GM12873 (cell line): ENCODE results near the gene DCAF4L1.

Experiments used
- CTCF ChIP-seq: IDR thresholded peaks from 2 replicates; pipeline ENCODE4 v1.5.1; 2012; ENCODE audit warnings: low read depth, mild to moderate bottlenecking, moderate library complexity, low read length, control low read depth; ENCODE audit not compliant: insufficient read depth; ENCODE audit errors: missing control alignments

Gene DCAF4L1

DNA sequence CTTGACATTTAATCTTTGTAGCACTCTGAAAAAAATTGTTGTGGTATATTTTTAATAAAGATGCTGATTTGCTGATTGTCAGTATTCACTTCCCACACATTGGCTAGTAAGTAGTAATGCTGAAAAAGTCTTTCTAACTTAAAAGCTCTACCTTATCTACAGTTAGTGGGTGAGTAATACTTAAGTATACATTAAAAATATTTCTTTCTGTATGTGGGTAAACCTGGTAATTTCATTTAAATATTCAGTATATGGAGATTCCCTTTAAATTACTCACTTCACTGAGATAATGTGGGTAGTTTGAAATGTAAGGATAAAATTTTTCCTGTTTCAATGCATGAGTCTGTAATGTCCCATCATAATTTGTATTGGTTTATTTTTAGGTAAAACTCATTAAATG, 40.7 kb upstream of the DCAF4L1 start:
- no peak for TF ChIP-seq CTCF

DNA sequence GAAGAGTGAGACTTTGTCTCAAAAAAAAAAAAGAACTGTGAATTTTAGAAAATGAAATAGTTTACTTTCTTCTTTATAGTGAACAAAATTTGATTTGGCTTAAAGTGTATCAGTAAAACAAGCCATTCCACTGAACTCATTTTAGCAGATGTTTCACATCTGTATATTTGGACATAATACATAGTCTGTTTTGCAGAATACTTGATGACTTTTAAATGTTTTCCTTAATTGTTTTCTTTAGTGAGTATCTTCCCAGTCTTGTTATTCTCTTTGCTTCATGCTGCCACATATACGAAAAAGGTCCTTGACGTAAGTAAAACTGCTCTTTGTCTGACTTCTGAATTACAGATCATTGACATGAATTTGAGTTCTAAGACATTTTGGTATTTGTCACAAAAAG, 38.0 kb upstream of the DCAF4L1 start:
- TF ChIP-seq CTCF: no peak

DNA sequence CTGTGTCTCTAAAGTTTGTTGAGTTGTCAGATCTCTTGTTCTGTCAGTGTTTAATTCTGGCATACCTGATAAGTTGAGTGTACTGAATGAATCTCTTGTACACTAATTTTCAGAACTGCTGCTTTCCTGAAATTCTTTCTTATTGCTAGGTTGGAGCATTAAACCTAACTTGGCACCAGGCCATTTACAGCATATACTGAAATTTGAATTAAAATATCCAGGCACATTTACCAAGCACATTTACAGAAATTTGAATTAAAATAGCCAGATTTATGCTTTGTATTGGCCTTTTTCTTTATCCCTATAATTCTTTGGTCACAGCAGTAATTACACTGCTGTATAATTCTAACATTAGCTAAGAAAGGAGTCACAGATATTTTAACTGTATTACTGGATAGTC, 37.5 kb upstream of the DCAF4L1 start:
- no peak for TF ChIP-seq CTCF

DNA sequence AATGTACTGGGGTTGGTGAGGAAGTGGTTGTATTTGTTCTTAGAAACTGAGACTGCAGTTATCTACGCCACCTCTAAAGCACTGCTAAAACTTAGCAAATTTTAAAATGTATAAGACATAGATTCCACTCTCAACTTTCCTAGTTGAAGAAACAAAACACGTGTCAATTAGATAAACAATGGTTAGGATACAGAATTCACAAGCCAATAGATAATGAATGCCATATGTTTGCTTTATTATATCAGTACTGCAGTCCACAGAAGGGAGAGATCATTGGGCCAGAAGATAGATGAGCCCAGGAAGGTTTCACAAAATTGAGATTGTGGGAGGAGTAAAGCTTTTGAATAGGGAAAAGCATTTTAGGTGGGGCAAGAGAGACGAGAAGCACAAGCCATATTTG, 32.0 kb upstream of the DCAF4L1 start:
- TF ChIP-seq CTCF: no peak

- TF ChIP-seq CTCF: peak; percentile 53
Observed at GRCh38 chr4:41957634-41958033, 23.9 kb upstream of the DCAF4L1 start.

DNA sequence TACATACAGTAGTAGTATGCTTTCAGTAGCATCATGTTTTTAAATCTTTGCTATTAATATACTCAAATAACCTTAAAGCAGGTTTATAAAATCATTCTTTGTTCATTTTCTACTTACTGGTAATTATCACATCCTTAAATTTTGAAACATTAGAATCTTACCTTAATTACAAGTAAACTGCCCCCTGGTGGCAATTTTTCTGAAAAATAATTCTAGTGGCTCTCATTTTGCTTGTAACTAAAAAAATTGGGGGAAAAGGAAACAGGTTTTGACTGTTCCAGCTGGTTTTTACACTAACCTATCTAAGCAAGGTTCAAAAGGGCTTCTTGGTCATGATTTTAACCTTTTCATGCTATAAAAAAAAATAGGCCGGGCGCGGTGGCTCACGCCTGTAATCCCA, 18.5 kb upstream of the DCAF4L1 start:
- TF ChIP-seq CTCF: peak; percentile 25

- TF ChIP-seq CTCF: no peak
Observed at GRCh38 chr4:41964401-41964800, 17.2 kb upstream of the DCAF4L1 start.
